Measurements from ENCODE around the gene MB21D2.

MB21D2 gene

DNA sequence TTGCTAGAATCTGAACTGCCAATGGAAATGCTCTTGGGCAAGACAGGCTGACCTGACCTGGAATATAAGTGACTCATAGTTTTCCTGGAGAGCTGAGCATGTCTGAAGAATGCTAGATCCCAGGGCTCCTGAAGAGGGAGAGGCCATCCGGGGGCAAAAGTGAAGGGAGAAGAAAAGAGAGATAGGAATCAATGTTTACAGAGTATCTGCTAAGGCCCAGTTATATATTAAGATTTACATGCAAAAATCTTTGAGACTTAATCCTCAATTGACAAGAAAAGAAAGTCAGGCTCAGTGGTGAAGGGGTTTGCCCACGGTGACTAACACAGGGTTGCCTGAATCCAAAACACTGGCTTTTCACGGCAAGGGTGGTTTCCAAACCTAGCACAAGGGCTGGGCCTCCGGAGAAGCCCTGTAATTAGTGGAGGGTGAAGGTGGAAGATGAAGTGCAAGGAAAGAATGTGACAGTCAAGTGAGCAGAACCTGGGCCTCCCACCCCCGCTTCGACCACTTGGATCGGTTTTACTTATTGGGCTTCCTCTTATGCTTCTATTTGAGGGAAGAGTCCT lies 98.6 kb downstream of the MB21D2 start:
- no peak for DNase-seq (ENCODE audit: low read depth)
- TF ChIP-seq, protein P1, sequence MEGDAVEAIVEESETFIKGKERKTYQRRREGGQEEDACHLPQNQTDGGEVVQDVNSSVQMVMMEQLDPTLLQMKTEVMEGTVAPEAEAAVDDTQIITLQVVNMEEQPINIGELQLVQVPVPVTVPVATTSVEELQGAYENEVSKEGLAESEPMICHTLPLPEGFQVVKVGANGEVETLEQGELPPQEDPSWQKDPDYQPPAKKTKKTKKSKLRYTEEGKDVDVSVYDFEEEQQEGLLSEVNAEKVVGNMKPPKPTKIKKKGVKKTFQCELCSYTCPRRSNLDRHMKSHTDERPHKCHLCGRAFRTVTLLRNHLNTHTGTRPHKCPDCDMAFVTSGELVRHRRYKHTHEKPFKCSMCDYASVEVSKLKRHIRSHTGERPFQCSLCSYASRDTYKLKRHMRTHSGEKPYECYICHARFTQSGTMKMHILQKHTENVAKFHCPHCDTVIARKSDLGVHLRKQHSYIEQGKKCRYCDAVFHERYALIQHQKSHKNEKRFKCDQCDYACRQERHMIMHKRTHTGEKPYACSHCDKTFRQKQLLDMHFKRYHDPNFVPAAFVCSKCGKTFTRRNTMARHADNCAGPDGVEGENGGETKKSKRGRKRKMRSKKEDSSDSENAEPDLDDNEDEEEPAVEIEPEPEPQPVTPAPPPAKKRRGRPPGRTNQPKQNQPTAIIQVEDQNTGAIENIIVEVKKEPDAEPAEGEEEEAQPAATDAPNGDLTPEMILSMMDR (conservative IDR thresholded peaks at IDR 0.05; ENCODE audit: low read depth, low read length): no peak
- no peak overlapping the region for H3K4me3 ChIP-seq (ENCODE audit: low read length)

DNA sequence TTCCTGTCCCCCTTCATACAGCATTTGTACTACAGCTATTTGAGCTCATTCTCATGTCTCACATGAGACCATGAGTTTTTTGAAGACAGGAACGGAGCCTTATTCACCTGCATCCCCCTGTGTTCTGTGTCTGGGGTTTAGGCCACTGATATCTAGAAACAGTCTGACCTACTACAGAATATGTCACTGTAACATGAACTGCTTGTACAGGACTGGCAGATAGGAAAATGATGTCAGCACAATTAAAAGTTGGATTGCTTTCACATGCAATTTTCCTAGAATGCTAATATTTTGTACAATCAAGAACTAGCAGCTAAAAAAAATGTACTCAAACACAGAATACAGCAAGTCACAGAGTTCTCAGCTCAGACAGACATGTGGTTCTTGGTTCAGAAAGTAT lies 99.5 kb downstream of the MB21D2 start:
- no peak overlapping the region for H3K4me3 ChIP-seq (ENCODE audit: low read length)
- TF ChIP-seq, protein P1 (conservative IDR thresholded peaks at IDR 0.05; ENCODE audit: low read depth, low read length): no peak
- DNase-seq (ENCODE audit: low read depth): no peak

- no peak for DNase-seq (ENCODE audit: low read depth)
- TF ChIP-seq, protein P1 (conservative IDR thresholded peaks at IDR 0.05; ENCODE audit: low read depth, low read length): no peak
- H3K4me3 ChIP-seq (ENCODE audit: low read length): no peak overlapping the region
Measured at GRCh38 chr3:192817506-192817905, 100.2 kb downstream of the MB21D2 start.

DNA sequence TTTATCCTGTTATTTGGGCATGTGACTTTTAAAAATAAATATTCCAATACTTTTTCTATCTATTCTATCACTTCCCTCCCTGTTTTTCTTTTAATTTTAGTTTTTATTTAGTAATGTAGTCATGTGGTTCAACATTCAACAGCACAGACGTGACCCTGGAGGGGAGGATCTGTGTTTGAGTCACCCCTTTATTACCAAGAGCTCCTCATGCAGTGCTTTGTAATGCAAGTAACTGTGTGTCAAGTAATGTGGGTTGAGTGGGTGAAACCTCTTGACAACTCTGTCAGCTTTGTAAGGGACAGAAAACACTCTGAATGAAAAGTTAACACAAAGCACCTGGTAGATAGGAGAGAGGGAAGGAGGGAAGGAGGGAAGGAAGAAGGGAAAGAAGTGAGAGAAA lies 100.6 kb downstream of the MB21D2 start:
- TF ChIP-seq, protein P1 (conservative IDR thresholded peaks at IDR 0.05; ENCODE audit: low read depth, low read length): no peak
- no peak overlapping the region for H3K4me3 ChIP-seq (ENCODE audit: low read length)
- DNase-seq (ENCODE audit: low read depth): no peak

DNA sequence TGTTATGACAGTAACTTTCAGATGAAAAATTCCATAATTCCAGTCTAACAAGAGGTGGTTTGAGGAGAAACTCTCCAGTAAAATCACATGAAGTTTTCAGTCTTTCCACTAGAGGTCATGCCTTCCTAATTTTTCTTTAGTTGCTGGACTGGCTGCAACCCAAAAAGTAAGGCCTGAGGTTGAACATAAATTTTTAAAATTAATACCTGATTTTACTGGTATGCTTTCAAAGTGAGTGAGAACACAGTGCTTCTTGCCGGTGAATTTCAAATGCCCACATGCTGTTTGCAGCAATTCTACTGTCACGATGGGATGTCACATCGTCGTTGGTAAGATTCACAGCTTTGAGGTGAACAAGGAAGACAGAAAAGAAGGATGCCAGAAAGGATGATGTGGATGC lies 101.3 kb downstream of the MB21D2 start:
- DNase-seq (ENCODE audit: low read depth): no peak
- no peak overlapping the region for H3K4me3 ChIP-seq (ENCODE audit: low read length)
- TF ChIP-seq, protein P1 (conservative IDR thresholded peaks at IDR 0.05; ENCODE audit: low read depth, low read length): peak; percentile 59

- no peak for DNase-seq (ENCODE audit: low read depth)
- TF ChIP-seq, protein P1 (conservative IDR thresholded peaks at IDR 0.05; ENCODE audit: low read depth, low read length): peak; percentile 73
- no peak overlapping the region for H3K4me3 ChIP-seq (ENCODE audit: low read length)
Measured at GRCh38 chr3:192812743-192813383, 104.8 kb downstream of the MB21D2 start.

- TF ChIP-seq, protein P1 (conservative IDR thresholded peaks at IDR 0.05; ENCODE audit: low read depth, low read length): no peak
- no peak overlapping the region for H3K4me3 ChIP-seq (ENCODE audit: low read length)
- no peak for DNase-seq (ENCODE audit: low read depth)
Measured at GRCh38 chr3:192805711-192806110, 111.9 kb downstream of the MB21D2 start.
